Left hindlimb (tissue), 1 donor: ENCODE data around the gene CWH43.
"Not testable (repeated sequence)": the region's sequence is repeated elsewhere in the genome, so short reads cannot be mapped to it uniquely, and the experiment has no call there.

Experiments used
- DNase-seq: peaks from one replicate; pipeline ENCODE4 v3.0.0-alpha.2; 2018

The CWH43 gene

DNA sequence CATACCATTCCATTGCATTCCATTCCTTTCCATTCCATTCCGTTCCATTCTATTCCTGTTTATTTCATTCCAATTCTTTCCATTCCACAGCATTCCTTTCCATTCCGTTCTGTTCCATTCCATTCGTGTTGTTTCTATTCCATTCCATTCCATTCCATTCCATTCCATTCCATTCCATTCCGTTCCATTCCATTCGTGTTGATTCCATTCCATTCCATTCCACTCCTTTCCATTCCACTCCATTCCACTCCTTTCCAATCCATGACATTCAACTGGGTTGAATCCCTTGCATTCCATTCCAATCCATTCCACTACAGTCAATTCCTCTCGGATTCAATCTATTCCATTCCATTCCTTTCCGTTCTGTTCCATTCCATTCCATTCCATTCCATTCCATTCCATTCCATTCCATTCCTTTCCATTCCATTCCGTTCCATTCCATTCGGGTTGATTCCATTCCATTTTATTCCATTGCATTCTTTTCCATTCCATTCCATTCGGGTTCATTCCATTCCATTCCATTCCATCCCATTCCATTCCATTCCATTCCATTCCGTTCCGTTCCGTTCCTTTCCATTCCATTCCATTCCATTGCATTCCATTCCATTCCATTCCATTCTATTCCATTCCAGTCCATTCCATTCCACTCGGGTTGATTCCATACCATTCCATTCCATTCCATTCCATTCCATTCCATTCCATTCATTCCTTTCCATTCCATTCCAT is 112.1 kb downstream of the CWH43 start:
- DNase-seq = not testable (repeated sequence)

DNA sequence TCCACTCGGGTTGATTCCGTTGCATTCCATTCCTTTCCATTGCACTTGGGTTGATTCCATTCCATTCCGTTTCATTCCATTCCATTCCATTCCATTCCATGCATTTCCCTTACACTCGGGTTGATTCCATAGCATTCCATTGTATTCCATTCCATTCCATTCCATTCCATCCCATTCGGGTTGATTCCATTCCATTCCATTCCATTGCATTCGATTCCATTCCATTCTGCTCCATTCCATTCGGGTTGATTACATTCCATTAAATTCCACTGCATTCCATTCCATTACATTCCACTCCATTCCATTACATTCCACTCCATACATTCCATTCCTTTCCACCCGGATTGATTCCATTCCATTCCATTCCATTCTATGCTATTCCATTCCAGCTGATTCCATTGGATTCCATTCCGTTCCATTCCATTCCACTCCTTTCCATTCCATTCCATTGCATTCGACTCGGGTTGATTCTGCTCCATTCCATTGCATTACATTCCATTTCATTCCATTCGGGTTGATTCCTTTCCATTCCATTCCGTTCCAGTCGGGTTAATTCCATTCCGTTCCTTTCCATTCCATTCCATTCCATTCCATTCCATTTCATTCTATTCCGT is 113.9 kb downstream of the CWH43 start:
- not testable (repeated sequence) for DNase-seq

- not testable (repeated sequence) for DNase-seq
Measured at GRCh38 chr4:49102344-49102898, 116.3 kb downstream of the CWH43 start.

DNA sequence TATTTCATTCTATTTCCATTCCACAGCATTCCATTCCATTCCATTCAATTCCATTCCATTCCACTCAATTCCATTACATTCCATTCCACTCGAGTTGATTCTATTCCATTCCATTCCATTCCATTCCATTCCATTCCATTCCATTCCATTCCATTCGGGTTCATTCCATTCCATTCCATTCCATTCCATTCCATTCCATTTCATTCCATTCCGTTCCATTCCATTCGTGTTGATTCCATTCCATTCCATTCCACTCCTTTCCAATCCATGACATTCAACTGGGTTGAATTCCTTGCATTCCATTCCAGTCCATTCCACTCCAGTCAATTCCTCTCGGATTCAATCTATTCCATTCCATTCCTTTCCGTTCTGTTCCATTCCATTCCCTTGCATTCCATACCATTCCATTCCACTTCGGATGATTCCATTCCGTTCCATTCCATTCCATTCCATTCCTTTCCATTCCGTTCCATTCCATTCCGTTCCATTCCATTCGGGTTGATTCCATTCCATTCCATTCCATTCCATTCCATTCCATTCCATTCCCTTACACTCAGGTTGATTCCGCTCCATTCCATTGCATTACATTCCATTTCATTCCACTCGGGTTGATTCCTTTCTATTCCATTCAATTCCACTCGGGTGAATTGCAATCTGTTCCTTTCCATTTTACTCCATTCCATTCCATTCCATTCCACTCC is 117.5 kb downstream of the CWH43 start:
- DNase-seq = not testable (repeated sequence)

DNA sequence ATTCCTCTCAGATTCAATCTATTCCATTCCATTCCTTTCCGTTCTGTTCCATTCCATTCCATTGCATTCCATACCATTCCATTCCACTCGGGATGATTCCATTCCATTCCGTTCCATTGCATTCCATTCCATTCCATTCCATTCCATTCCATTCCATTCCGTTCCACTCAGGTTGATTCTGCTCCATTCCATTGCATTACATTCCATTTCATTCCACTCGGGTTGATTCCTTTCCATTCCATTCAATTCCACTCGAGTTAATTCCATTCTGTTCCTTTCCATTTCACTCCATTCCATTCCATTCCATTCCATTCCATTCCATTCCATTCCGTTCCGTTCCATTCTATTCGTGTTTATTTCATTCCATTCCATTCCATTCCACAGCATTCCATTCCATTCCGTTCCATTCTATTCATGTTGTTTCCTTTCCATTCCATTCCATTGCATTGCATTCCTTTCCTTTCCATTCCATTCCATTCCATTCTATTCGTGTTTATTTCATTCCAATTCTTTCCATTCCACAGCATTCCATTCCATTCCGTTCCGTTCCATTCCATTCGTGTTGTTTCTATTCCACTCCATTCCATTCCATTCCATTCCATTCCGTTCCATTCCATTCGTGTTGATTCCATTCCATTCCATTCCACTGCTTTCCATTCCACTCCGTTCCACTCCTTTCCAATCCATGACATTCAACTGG is 118.3 kb downstream of the CWH43 start:
- not testable (repeated sequence) for DNase-seq

DNA sequence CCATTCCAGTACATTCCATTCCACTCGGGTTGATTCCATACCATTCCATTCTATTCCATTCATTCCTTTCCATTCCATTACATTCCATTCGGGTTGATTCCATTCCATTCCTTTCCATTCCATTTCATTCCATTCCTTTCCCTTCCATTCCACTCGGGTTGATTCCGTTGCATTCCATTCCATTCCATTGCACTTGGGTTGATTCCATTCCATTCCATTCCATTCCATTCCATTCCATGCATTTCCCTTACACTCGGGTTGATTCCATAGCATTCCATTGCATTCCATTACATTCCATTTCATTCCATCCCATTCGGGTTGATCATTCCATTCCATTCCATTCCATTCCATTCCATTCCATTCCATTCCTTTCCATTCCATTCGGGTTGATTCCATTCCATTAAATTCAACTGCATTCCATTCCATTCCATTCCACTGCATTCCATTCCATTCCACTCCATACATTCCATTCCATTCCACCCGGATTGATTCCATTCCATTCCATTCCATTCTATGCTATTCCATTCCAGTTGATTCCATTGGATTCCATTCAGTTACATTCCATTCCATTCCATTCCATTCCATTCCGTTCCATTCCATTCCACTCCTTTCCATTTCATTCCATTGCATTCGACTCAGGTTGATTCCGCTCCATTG is 119.3 kb downstream of the CWH43 start:
- DNase-seq = not testable (repeated sequence)

- DNase-seq = not testable (repeated sequence)
Measured at GRCh38 chr4:49107262-49107661, 121.2 kb downstream of the CWH43 start.

DNA sequence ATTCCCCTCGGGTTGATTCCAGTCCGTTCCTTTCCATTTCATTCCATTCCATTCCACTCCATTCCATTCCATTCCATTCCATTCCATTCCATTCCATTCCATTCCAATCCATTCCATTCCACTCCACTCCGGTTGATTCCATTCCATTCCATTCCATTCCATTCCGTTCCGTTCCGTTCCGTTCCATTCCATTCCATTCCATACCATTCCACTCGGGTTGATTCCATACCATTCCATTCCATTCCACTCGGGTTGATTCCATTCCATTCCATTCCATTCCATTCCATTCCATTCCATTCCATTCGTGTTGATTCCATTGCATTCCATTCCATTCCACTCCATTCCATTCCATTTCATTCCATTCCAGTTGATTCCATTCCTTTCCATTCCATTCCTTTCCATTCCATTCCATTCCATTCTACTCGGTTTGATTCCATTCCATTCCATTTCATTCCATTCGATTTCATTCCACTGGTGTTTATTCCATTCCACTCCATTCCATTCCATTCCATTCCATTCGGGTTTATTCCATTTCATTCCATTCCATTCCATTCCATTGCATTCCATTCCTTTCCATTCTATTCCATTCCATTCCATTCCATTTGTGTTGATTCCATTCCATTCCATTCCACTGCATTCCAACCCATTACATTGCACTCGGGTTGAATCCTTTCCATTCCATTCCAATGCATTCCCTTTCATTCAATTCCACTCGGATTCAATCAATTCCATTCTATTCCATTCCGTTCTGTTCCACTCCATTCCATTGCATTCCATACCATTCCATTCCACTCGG is 122.3 kb downstream of the CWH43 start:
- not testable (repeated sequence) for DNase-seq

DNA sequence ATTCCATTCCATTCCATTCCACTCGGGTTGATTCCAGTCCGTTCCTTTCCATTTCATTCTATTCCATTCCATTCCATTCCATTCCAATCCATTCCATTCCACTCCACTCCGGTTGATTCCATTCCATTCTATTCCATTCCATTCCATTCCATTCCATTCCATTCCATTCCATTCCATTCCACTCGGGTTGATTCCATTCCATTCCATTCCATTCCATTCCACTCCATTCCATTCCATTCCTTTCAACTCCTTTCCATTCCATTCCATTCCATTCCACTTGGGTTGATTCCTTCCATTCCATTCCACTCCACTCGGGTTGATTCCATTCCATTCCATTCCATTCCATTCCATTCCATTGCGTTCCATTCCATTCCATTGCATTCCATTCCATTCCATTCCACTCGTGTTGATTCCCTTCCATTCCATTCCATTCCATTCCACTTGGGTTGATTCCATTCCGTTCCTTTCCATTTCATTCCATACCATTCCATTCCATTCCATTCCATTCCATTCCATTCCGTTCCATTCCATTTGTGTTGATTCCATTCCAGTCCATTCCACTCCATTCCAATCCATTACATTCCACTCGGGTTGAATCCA is 123.6 kb downstream of the CWH43 start:
- not testable (repeated sequence) for DNase-seq

- not testable (repeated sequence) for DNase-seq
Measured at GRCh38 chr4:49110579-49110978, 124.5 kb downstream of the CWH43 start.
